Natural killer cell (primary cell): ENCODE data around the gene OSBPL3. TPM values are rescaled to one million over a fixed set of nuclear protein-coding genes. Genes with fewer than 3 reads are reported as not detected.
A peak's percentile ranks its signal among the peaks of the same experiment; 100 is the strongest.

Experiments
- ATAC-seq, 3 donors: fragments of 150-1000 bp in 2 of 3; fragments of 200-7000 bp in 1 of 3; cut with Tn5 transposase; 1 replicate in 1 of 3; 2 replicates in 2 of 3; pipeline ENCODE4 v1.10.0; 2021; ENCODE audit warnings: mild to moderate bottlenecking in 2 of 3, moderate library complexity in 2 of 3
- DNase-seq, 2 donors: peaks; one replicate each; pipeline versions ENCODE4 v3.0.0 to v3.0.0-alpha.2; 2013 to 2021; ENCODE audit warnings: mixed read lengths in 1 of 2
- H3K27ac ChIP-seq: one replicate; pipeline ENCODE4 v1.5.1; 2013; ENCODE audit warnings: mild to moderate bottlenecking, low read length
- H3K27me3 ChIP-seq: one replicate; pipeline ENCODE4 v1.6.1; 2013; ENCODE audit warnings: low read length; ENCODE audit not compliant: control insufficient read depth, insufficient read depth
- H3K36me3 ChIP-seq: one replicate; pipeline ENCODE4 v1.6.1; 2013; ENCODE audit warnings: low read length; ENCODE audit not compliant: control insufficient read depth, insufficient read depth
- H3K4me1 ChIP-seq: one replicate; pipeline ENCODE4 v1.6.1; 2013; ENCODE audit warnings: low read length; ENCODE audit not compliant: control insufficient read depth, insufficient read depth
- H3K4me3 ChIP-seq: one replicate; pipeline ENCODE4 v1.5.1; 2013; ENCODE audit warnings: low read length
- H3K9me3 ChIP-seq: one replicate; pipeline ENCODE4 v1.6.1; 2013; ENCODE audit warnings: low read length; ENCODE audit not compliant: control insufficient read depth, insufficient read depth
- H3K27ac Mint-ChIP-seq, 2 donors: one replicate each; pipeline ENCODE4 v1.8.0; 2022; ENCODE audit warnings: mild to moderate bottlenecking in 2 of 2, mixed read lengths in 2 of 2, moderate library complexity in 1 of 2
- H3K27me3 Mint-ChIP-seq, 2 donors: one replicate each; pipeline ENCODE4 v1.8.0; 2022; ENCODE audit warnings: low read depth in 2 of 2, mixed read lengths in 2 of 2
- H3K36me3 Mint-ChIP-seq: one replicate; pipeline ENCODE4 v1.8.0; 2022; ENCODE audit warnings: mixed read lengths
- H3K4me1 Mint-ChIP-seq, 2 donors: one replicate each; pipeline ENCODE4 v1.8.0; 2022; ENCODE audit warnings: mixed read lengths in 2 of 2
- H3K4me3 Mint-ChIP-seq: one replicate; pipeline ENCODE4 v1.8.0; 2022; ENCODE audit warnings: mild to moderate bottlenecking, moderate library complexity, mixed read lengths
- H3K9me3 Mint-ChIP-seq, 2 donors: one replicate each; pipeline ENCODE4 v1.8.0; 2022; ENCODE audit warnings: mixed read lengths in 2 of 2
- WGBS: methylation state at CpG from one replicate; pipeline ENCODE4 v1.1.7; 2013; ENCODE audit warnings: missing lambda C conversion rate; ENCODE audit not compliant: insufficient coverage; 5-methylcytosine and 5-hydroxymethylcytosine counted together
- intact Hi-C: fragments of 100-400 bp; cut with micrococcal nuclease; formaldehyde crosslinking; loops from one replicate; pipeline ENCODE4 v1.14.2; 2022
- total RNA-seq, 4 donors: library from RNA; stranded (reverse); fragments of 120-200 nt in 1 of 4; gene quantifications; one replicate each; pipeline versions ENCODE4 v1.2.3 to v1.2.4, GENCODE V29; 2013 to 2022
- TF ChIP-seq, protein P1 (sequence below): fragments of 200-600 bp; IDR thresholded peaks from one replicate; pipeline ENCODE4 v1.8.0; 2022; ENCODE audit warnings: antibody characterized with exemption

The OSBPL3 gene
- total RNA-seq, 3 donors from 2014 or later (not counting 1 experiment from before 2014, with no cell fraction given) = 50.7 to 99.1 (median 65.1) TPM

- Mint-ChIP-seq H3K4me3 (no peak overlapping the region), H3K27ac (peak overlapping the region in 1 of 2 donors; percentile 7), H3K27me3 (no peaks in the 10 kb centered on the region), H3K9me3 (no peaks in the 10 kb centered on the region), H3K4me1 (peaks cover 74 to 81% of the 10 kb centered on the region in 2 donors), H3K36me3 (no peaks in the 10 kb centered on the region)
- peaks cover 28% of the 10 kb centered on the region for H3K4me1 ChIP-seq
- no peak for DNase-seq
- no peak for ATAC-seq
- H3K4me3 ChIP-seq = no peak overlapping the region
- no peak overlapping the region for H3K27ac ChIP-seq
- H3K27me3 ChIP-seq = no peaks in the 10 kb centered on the region
- no peaks in the 10 kb centered on the region for H3K9me3 ChIP-seq
- 86% methylated on average over 1 of the region's 3 CpGs for WGBS
- intact Hi-C loops = no loop called here
- TF ChIP-seq, protein P1, sequence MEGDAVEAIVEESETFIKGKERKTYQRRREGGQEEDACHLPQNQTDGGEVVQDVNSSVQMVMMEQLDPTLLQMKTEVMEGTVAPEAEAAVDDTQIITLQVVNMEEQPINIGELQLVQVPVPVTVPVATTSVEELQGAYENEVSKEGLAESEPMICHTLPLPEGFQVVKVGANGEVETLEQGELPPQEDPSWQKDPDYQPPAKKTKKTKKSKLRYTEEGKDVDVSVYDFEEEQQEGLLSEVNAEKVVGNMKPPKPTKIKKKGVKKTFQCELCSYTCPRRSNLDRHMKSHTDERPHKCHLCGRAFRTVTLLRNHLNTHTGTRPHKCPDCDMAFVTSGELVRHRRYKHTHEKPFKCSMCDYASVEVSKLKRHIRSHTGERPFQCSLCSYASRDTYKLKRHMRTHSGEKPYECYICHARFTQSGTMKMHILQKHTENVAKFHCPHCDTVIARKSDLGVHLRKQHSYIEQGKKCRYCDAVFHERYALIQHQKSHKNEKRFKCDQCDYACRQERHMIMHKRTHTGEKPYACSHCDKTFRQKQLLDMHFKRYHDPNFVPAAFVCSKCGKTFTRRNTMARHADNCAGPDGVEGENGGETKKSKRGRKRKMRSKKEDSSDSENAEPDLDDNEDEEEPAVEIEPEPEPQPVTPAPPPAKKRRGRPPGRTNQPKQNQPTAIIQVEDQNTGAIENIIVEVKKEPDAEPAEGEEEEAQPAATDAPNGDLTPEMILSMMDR = no peak
- no peaks in the 10 kb centered on the region for H3K36me3 ChIP-seq
These were observed 4.8 kb downstream of the OSBPL3 start for GRCh38 chr7:24975172-24975571.

DNA sequence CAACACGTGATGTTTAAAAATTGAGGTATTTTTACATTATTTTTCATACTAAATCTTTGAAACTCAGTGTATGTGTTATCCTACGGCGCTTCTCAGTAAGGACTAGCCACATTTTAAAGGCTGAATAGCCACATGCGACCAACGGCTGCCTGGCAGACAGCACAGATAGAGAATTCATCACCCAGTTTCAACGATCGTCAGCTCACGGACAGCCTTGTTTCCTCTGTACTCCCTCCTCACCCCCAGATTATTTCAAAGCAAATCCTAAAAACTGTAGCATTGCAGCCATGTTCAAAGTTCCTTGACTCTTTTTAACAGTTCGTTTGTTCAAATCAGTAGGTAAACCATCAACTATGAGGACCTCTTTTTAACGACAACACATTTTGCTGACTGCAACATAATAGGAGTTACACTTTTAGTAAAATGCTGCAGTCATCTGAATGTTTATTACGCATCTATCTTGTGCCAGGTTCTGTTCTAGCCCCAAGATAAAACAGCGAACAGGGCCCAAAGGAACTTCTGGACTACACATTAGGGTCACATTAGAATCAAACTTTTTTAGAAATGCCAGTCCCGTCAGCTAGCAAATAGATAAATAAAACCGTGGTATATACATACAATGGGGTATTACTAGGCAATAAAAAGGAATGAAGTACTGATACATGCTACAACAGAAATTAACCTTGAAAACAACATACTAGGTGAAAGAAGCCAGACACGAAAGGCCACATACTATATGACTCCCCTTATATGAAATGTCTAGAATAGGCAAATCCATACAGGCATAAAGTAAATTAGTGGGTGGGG lies 5.7 kb downstream of the OSBPL3 start:
- TF ChIP-seq, protein P1 = no peak
- Histone ChIP-seq H3K27ac (no peak overlapping the region), H3K9me3 (no peaks in the 10 kb centered on the region), H3K4me1 (peaks cover 28% of the 10 kb centered on the region), H3K36me3 (no peaks in the 10 kb centered on the region), H3K27me3 (no peaks in the 10 kb centered on the region), H3K4me3 (no peak overlapping the region)
- no peaks in the 10 kb centered on the region for H3K27me3 Mint-ChIP-seq
- H3K36me3 Mint-ChIP-seq = no peaks in the 10 kb centered on the region
- peak overlapping the region in 1 of 2 donors; percentile 34 for H3K27ac Mint-ChIP-seq
- intact Hi-C loops = no loop called here
- DNase-seq (no peak), ATAC-seq (no peak)
- H3K9me3 Mint-ChIP-seq = no peaks in the 10 kb centered on the region
- no peak overlapping the region for H3K4me3 Mint-ChIP-seq
- peaks cover 81 to 88% of the 10 kb centered on the region in 2 donors for H3K4me1 Mint-ChIP-seq
- WGBS = 87% methylated on average over 12 of the region's 15 CpGs

DNA sequence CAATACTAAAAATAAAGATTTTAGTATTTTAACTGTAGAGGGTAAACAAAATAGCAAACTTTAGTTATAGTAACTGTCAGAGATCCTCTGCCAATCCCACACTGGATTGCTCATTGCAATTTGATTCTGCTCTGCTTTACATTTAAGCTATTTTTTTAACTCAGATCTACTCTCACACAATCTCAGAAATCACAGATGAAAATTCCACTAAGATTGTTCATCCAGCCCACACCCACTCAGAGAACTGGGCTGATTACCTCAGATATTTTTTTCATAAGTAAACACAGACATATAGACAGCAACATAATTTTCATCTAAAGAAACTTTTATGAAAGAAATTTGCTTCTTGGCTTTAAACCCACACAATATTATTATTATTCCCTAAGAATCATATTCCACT lies 7.0 kb downstream of the OSBPL3 start:
- H3K4me3 Mint-ChIP-seq = no peak overlapping the region
- no peak overlapping the region for H3K27ac Mint-ChIP-seq
- no peaks in the 10 kb centered on the region for H3K9me3 ChIP-seq
- H3K36me3 Mint-ChIP-seq = no peaks in the 10 kb centered on the region
- ATAC-seq = no peak
- peaks cover 68 to 79% of the 10 kb centered on the region in 2 donors for H3K4me1 Mint-ChIP-seq
- H3K27me3 ChIP-seq = no peaks in the 10 kb centered on the region
- H3K27ac ChIP-seq = no peak overlapping the region
- no peaks in the 10 kb centered on the region for H3K9me3 Mint-ChIP-seq
- peaks cover 17% of the 10 kb centered on the region for H3K4me1 ChIP-seq
- H3K4me3 ChIP-seq = no peak overlapping the region
- no peaks in the 10 kb centered on the region for H3K36me3 ChIP-seq
- no peaks in the 10 kb centered on the region for H3K27me3 Mint-ChIP-seq
- DNase-seq = no peak
- TF ChIP-seq, protein P1 = no peak
- intact Hi-C loops = no loop called here

- intact Hi-C loops = no loop called here
- DNase-seq (no peak), ATAC-seq (no peak)
- Mint-ChIP-seq H3K27ac (peak overlapping the region; percentile 8 to 75), H3K27me3 (no peaks in the 10 kb centered on the region), H3K4me1 (peaks cover 74 to 83% of the 10 kb centered on the region in 2 donors), H3K4me3 (peak overlapping the region; percentile 17), H3K36me3 (no peaks in the 10 kb centered on the region), H3K9me3 (no peaks in the 10 kb centered on the region)
- Histone ChIP-seq H3K27me3 (no peaks in the 10 kb centered on the region), H3K4me1 (peaks cover 17% of the 10 kb centered on the region), H3K4me3 (no peak overlapping the region), H3K36me3 (no peaks in the 10 kb centered on the region), H3K27ac (no peak overlapping the region), H3K9me3 (no peaks in the 10 kb centered on the region)
- TF ChIP-seq, protein P1 = no peak
- 73% methylated on average over 1 of the region's 1 CpG for WGBS
These were observed 7.9 kb downstream of the OSBPL3 start for GRCh38 chr7:24972166-24972477.
